Measurements from ENCODE around the gene GRWD1. TPM values are rescaled to one million over a fixed set of nuclear protein-coding genes. Genes with fewer than 3 reads are reported as not detected.

Gene GRWD1
- total RNA-seq, 3 donors from 2014 or later = 19.7 to 26.8 (median 24.3) TPM

DNA sequence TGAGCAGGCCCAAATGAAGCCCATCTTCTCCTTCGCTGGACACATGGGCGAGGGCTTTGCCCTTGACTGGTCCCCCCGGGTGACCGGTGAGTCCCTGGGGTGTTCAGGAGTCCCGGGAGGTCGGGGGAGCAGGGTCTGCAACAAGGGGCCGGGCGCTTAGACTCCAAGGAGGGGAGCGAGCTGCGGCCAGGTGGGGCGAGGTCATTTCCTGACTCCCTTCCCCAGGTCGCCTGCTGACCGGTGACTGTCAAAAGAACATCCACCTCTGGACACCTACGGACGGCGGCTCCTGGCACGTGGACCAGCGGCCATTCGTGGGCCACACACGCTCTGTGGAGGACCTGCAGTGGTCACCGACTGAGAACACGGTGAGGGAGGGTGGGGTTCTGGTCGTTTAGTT lies 4.7 kb downstream of the GRWD1 start:
- H3K4me1 ChIP-seq (ENCODE audit: low read depth) = peaks cover 12% of the 10 kb centered on the region
- no peak for ATAC-seq
- H3K4me3 ChIP-seq = no peak overlapping the region
- intact Hi-C loops (cut with DNase I, micrococcal nuclease) = no loop called here
- H3K36me3 ChIP-seq (ENCODE audit: low read depth) = no peaks in the 10 kb centered on the region
- no peak for DNase-seq
- H3K9me3 ChIP-seq = no peaks in the 10 kb centered on the region
- no peak for TF ChIP-seq CTCF (IDR thresholded peaks at IDR 0.05)

GRCh38 chr19:48450863-48451262 lies 5.1 kb downstream of the GRWD1 start:
- Histone ChIP-seq H3K9me3 (no peaks in the 10 kb centered on the region), H3K4me1 (ENCODE audit: low read depth) (peaks cover 12% of the 10 kb centered on the region), H3K4me3 (no peak overlapping the region), H3K36me3 (ENCODE audit: low read depth) (no peaks in the 10 kb centered on the region)
- DNase-seq (no peak), ATAC-seq (no peak)
- intact Hi-C loops (cut with DNase I, micrococcal nuclease) = no loop called here
- TF ChIP-seq CTCF (IDR thresholded peaks at IDR 0.05) = no peak

GRCh38 chr19:48451624-48452023 lies 5.8 kb downstream of the GRWD1 start:
- TF ChIP-seq CTCF (IDR thresholded peaks at IDR 0.05) = no peak

DNA sequence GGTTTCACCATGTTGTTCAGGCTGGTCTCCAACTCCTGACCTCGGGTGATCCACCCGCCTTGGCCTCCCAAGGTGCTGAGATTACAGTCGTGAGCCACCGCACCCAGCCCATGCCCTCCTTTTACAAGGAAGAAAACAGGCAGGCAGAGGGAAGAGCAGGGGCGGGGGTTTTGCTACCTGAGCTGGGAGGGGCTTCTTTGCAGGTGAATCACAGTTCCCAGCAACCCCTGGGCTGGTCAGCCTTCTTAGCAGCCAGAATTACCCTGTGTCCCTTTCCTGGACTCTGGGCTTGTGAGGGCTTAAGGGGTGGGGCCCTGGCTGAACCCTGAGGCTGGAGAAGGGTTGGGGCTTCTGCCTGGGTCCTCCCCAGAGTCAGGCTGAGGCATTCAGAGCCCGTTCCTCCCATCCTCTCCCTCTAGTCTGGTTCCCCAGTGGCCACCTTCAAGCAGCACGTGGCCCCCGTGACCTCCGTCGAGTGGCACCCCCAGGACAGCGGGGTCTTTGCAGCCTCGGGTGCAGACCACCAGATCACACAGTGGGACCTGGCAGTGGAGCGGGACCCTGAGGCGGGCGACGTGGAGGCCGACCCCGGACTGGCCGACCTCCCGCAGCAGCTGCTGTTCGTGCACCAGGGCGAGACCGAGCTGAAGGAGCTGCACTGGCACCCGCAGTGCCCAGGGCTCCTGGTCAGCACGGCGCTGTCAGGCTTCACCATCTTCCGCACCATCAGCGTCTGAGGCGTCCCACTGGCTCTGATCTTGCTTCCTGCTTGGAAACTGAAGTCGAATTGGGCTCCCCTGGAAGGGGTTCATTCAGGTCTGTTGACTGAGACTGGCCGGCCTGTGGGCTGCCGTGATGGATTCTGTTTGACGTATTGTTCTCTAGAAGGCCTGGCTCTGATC lies 6.8 kb downstream of the GRWD1 start:
- no peaks in the 10 kb centered on the region for H3K36me3 ChIP-seq (ENCODE audit: low read depth)
- H3K9me3 ChIP-seq = no peaks in the 10 kb centered on the region

More at GRCh38 chr19:48451624-48452023, 5.8 kb downstream of the GRWD1 start:
- intact Hi-C loops (cut with DNase I, micrococcal nuclease) = no loop called here
- peaks cover 8% of the 10 kb centered on the region for H3K4me1 ChIP-seq (ENCODE audit: low read depth)
- no peaks in the 10 kb centered on the region for H3K36me3 ChIP-seq (ENCODE audit: low read depth)
- H3K4me3 ChIP-seq = no peak overlapping the region
- no peaks in the 10 kb centered on the region for H3K9me3 ChIP-seq
- DNase-seq = no peak
- ATAC-seq = no peak

DNA sequence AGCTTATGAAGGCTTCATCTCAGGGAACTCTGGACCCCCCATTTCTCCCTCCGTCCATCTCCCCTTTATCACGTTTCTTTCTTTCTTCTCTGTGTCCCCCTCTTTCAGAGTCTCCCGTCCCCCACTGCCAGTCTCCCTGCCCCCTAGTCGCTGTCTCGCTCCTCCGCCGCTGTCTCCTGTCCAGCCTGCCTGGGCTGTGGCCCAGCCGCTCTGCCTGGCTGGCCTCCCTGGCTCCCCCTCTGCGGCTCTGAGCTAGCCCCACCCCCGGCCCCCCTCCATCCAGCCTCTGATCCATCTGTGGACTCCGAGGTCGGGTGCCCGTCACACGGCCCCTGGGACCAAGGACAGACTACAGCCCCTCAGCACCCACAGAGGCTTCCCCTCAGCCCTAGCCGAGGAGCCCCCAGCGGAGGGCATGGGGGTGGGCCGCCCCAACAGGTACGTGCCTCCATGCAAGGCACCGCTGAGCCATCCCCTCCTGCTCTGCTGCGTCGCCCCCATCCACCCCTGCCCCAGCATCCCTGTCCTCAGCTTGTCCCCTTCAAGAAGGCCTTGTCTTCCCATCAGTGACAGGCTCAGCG lies 8.5 kb downstream of the GRWD1 start:
- ATAC-seq (no peak), DNase-seq (no peak)
- H3K4me3 ChIP-seq = no peak overlapping the region
- no peaks in the 10 kb centered on the region for H3K36me3 ChIP-seq (ENCODE audit: low read depth)
- no peak for TF ChIP-seq CTCF (IDR thresholded peaks at IDR 0.05)
- peaks cover 2% of the 10 kb centered on the region for H3K4me1 ChIP-seq (ENCODE audit: low read depth)
- intact Hi-C loops (cut with DNase I, micrococcal nuclease) = no loop called here
- H3K9me3 ChIP-seq = no peaks in the 10 kb centered on the region

More for the DNA sequence above, 6.8 kb downstream of the GRWD1 start:
- intact Hi-C loops (cut with DNase I, micrococcal nuclease) = no loop called here
- ATAC-seq (peak; percentile 89), DNase-seq (peak in 2 of 3 donors; percentile 56 to 69)
- Histone ChIP-seq H3K4me3 (no peak overlapping the region), H3K4me1 (ENCODE audit: low read depth) (peaks cover 2% of the 10 kb centered on the region)
- TF ChIP-seq CTCF (IDR thresholded peaks at IDR 0.05) = no peak

Measured in mucosa of descending colon (tissue), 3 donors.